CD14-positive monocyte (primary cell): ENCODE data around the gene PRRT4. TPM values are rescaled to one million over a fixed set of nuclear protein-coding genes. Genes with fewer than 3 reads are reported as not detected.

ENCODE experiments used
- DNase-seq, 3 donors: peaks; one replicate each; pipeline ENCODE4 v3.0.0-alpha.2; 2011 to 2022
- H2AFZ ChIP-seq: 2 replicates; pipeline ENCODE4 v1.6.0; 2012; ENCODE audit warnings: mild to moderate bottlenecking, low read depth, low read length, inconsistent platforms; ENCODE audit not compliant: insufficient read depth, poor library complexity, severe bottlenecking
- H3K27ac ChIP-seq, 2 donors: 1 replicate in 1 of 2; 2 replicates in 1 of 2; pipeline ENCODE4 v1.5.1; 2012 to 2013; ENCODE audit warnings: low read length in 2 of 2, control low read depth in 1 of 2, inconsistent platforms in 1 of 2, low read depth in 1 of 2, mild to moderate bottlenecking in 1 of 2
- H3K27me3 ChIP-seq, 2 donors: one replicate each; pipeline versions ENCODE4 v1.6.0 to v1.6.1; 2011 to 2013; ENCODE audit warnings: low read length in 2 of 2; ENCODE audit not compliant: control insufficient read depth in 2 of 2, insufficient read depth in 2 of 2
- H3K36me3 ChIP-seq, 2 donors: replicated peaks in 1 of 2; 1 replicate in 1 of 2; 2 replicates in 1 of 2; pipeline versions ENCODE4 v1.5.1 to v1.6.1; 2012 to 2013; ENCODE audit warnings: low read length in 2 of 2, control low read depth in 1 of 2, inconsistent platforms in 1 of 2, mild to moderate bottlenecking in 1 of 2; ENCODE audit not compliant: insufficient read depth in 2 of 2, control insufficient read depth in 1 of 2
- H3K4me1 ChIP-seq, 2 donors: 1 replicate in 1 of 2; 2 replicates in 1 of 2; pipeline versions ENCODE4 v1.5.1 to v1.6.1; 2012 to 2013; ENCODE audit warnings: low read length in 2 of 2, control low read depth in 1 of 2, inconsistent platforms in 1 of 2, mild to moderate bottlenecking in 1 of 2, moderate library complexity in 1 of 2; ENCODE audit not compliant: insufficient read depth in 2 of 2, control insufficient read depth in 1 of 2
- H3K4me2 ChIP-seq: replicated peaks from 2 replicates; pipeline ENCODE3; 2012; ENCODE audit warnings: low read length, moderate library complexity, mild to moderate bottlenecking; ENCODE audit not compliant: poor library complexity, severe bottlenecking; ENCODE audit errors: extremely low read depth
- H3K4me3 ChIP-seq, 3 experiments: fragments of 200-600 bp in 1 of 3; sonication (generic) in 1 of 3; replicated peaks in 1 of 3; 1 replicate in 2 of 3; 2 replicates in 1 of 3; pipeline ENCODE4 v1.5.1; 2011 to 2013; ENCODE audit warnings: low read length in 3 of 3, mild to moderate bottlenecking in 3 of 3, control low read depth in 2 of 3, low read depth in 2 of 3, inconsistent platforms in 1 of 3, moderate library complexity in 1 of 3
- H3K79me2 ChIP-seq: 2 replicates; pipeline ENCODE4 v1.6.0; 2012; ENCODE audit warnings: mild to moderate bottlenecking, control low read depth, inconsistent platforms, low read length, moderate library complexity; ENCODE audit not compliant: insufficient read depth
- H3K9ac ChIP-seq: 2 replicates; pipeline ENCODE4 v1.6.0; 2017; ENCODE audit warnings: low read length, mild to moderate bottlenecking; ENCODE audit not compliant: insufficient read depth, poor library complexity, severe bottlenecking
- H3K9me3 ChIP-seq, 2 donors: replicated peaks in 1 of 2; 1 replicate in 1 of 2; 2 replicates in 1 of 2; pipeline versions ENCODE4 v1.5.1 to v1.6.1; 2012 to 2013; ENCODE audit warnings: low read length in 2 of 2, control low read depth in 1 of 2; ENCODE audit not compliant: control insufficient read depth in 1 of 2, insufficient read depth in 1 of 2
- H4K20me1 ChIP-seq: 2 replicates; pipeline ENCODE4 v1.6.0; 2012; ENCODE audit warnings: mild to moderate bottlenecking, low read length, control low read depth, moderate library complexity; ENCODE audit not compliant: insufficient read depth
- H3K27ac Mint-ChIP-seq, 7 donors: one replicate each; pipeline ENCODE4 v1.8.0; 2020; ENCODE audit warnings: mild to moderate bottlenecking in 7 of 7, mixed read lengths in 7 of 7, moderate library complexity in 6 of 7, inconsistent platforms in 2 of 7
- H3K27me3 Mint-ChIP-seq, 3 donors: one replicate each; pipeline ENCODE4 v1.8.0; 2021 to 2022; ENCODE audit warnings: low read depth in 3 of 3, mild to moderate bottlenecking in 3 of 3, mixed read lengths in 3 of 3, moderate library complexity in 3 of 3, inconsistent platforms in 1 of 3
- H3K36me3 Mint-ChIP-seq, 2 donors: one replicate each; pipeline ENCODE4 v1.8.0; 2020; ENCODE audit warnings: mixed read lengths in 2 of 2, inconsistent platforms in 1 of 2, mild to moderate bottlenecking in 1 of 2
- H3K4me1 Mint-ChIP-seq: one replicate; pipeline ENCODE4 v1.8.0; 2020; ENCODE audit warnings: mild to moderate bottlenecking, mixed read lengths
- H3K4me3 Mint-ChIP-seq, 2 donors: one replicate each; pipeline ENCODE4 v1.8.0; 2020; ENCODE audit warnings: mild to moderate bottlenecking in 2 of 2, mixed read lengths in 2 of 2, moderate library complexity in 1 of 2
- H3K9me3 Mint-ChIP-seq, 7 donors: one replicate each; pipeline ENCODE4 v1.8.0; 2020 to 2022; ENCODE audit warnings: mixed read lengths in 7 of 7, mild to moderate bottlenecking in 6 of 7, moderate library complexity in 6 of 7, inconsistent platforms in 2 of 7
- CTCF ChIP-seq: fragments of 200-600 bp; IDR thresholded peaks from one replicate; pipeline ENCODE4 v1.8.0; 2022; ENCODE audit warnings: antibody characterized with exemption, mild to moderate bottlenecking
- WGBS: methylation state at CpG from one replicate; pipeline ENCODE4 v1.1.5; 2013; ENCODE audit warnings: missing lambda C conversion rate; ENCODE audit not compliant: insufficient coverage; 5-methylcytosine and 5-hydroxymethylcytosine counted together
- intact Hi-C, 2 donors: fragments of 100-400 bp; cut with micrococcal nuclease; formaldehyde crosslinking; loops; one replicate each; pipeline versions ENCODE4 v1.15.0 to v1.15.1; 2023
- polyA plus RNA-seq, 3 donors: library from polyadenylated mRNA; depleted of rRNA in 1 of 3; unstranded in 2 of 3; stranded (reverse) in 1 of 3; fragments of 300-500 nt in 2 of 3; fragments of >200 nt in 1 of 3; fragmentation: Illumina TruSeq in 2 of 3; gene quantifications; 1 replicate in 2 of 3; 2 replicates in 1 of 3; pipeline ENCODE4 v1.2.3, GENCODE V29; 2012 to 2021

The PRRT4 gene
- polyA plus RNA-seq, 3 donors: 1.1 TPM; not detected in 2

GRCh38 chr7:128366986-128367385, 5.5 kb upstream of the PRRT4 start:
- H3K27ac Mint-ChIP-seq: no peak overlapping the region
- TF ChIP-seq CTCF: no peak
- intact Hi-C loops: no loop called here
- no peak overlapping the region for H3K4me3 ChIP-seq
- H3K36me3 ChIP-seq: no peaks in the 10 kb centered on the region
- no peaks in the 10 kb centered on the region for H4K20me1 ChIP-seq
- peaks cover 8 to 28% of the 10 kb centered on the region in 2 donors for H3K27me3 ChIP-seq
- H2AFZ ChIP-seq: no peak overlapping the region
- DNase-seq: no peak
- peaks cover 0 to 3% (median 0%) of the 10 kb centered on the region in 7 donors for H3K9me3 Mint-ChIP-seq
- H3K27ac ChIP-seq: no peak overlapping the region
- H3K9me3 ChIP-seq: no peaks in the 10 kb centered on the region
- H3K27me3 Mint-ChIP-seq: peaks cover 22 to 39% (median 22%) of the 10 kb centered on the region in 3 donors
- peaks cover 14% of the 10 kb centered on the region for H3K4me1 Mint-ChIP-seq
- H3K79me2 ChIP-seq: no peaks in the 10 kb centered on the region
- no peak overlapping the region for H3K4me2 ChIP-seq
- H3K9ac ChIP-seq: no peak overlapping the region
- no peak overlapping the region for H3K4me3 Mint-ChIP-seq
- H3K36me3 Mint-ChIP-seq: no peaks in the 10 kb centered on the region
- peaks cover 5 to 11% of the 10 kb centered on the region in 2 donors for H3K4me1 ChIP-seq

- Histone ChIP-seq H3K9me3 (no peaks in the 10 kb centered on the region), H3K27ac (no peak overlapping the region), H3K36me3 (no peaks in the 10 kb centered on the region), H3K9ac (no peak overlapping the region), H3K27me3 (peaks cover 8 to 30% of the 10 kb centered on the region in 2 donors), H2AFZ (no peak overlapping the region), H3K4me3 (no peak overlapping the region), H3K4me2 (no peak overlapping the region), H3K79me2 (no peaks in the 10 kb centered on the region), H4K20me1 (no peaks in the 10 kb centered on the region), H3K4me1 (peaks cover 9 to 14% of the 10 kb centered on the region in 2 donors)
- peaks cover 18% of the 10 kb centered on the region for H3K4me1 Mint-ChIP-seq
- H3K4me3 Mint-ChIP-seq: peak overlapping the region in 1 of 2 donors; percentile 36
- no peak for DNase-seq
- H3K27me3 Mint-ChIP-seq: peaks cover 20 to 40% (median 22%) of the 10 kb centered on the region in 3 donors
- peaks cover 0 to 3% (median 0%) of the 10 kb centered on the region in 7 donors for H3K9me3 Mint-ChIP-seq
- no peak for TF ChIP-seq CTCF
- peak overlapping the region in 1 of 7 donors; percentile 0 for H3K27ac Mint-ChIP-seq
- 25% methylated on average over 1 of the region's 1 CpG for WGBS
- intact Hi-C loops: no loop called here
- no peaks in the 10 kb centered on the region for H3K36me3 Mint-ChIP-seq
Observed at GRCh38 chr7:128366300-128366699, 4.8 kb upstream of the PRRT4 start.
